Mesodermal cell (in vitro differentiated cells): ENCODE data around the gene TNIK.

Experiments used
- H3K27ac ChIP-seq: 2 replicates; pipeline ENCODE4 v1.7.0; 2013; ENCODE audit warnings: mild to moderate bottlenecking, low read depth, low read length, moderate library complexity; ENCODE audit not compliant: severe bottlenecking
- H3K36me3 ChIP-seq: 2 replicates; pipeline ENCODE4 v1.7.1; 2013; ENCODE audit warnings: mild to moderate bottlenecking, low read length, moderate library complexity; ENCODE audit not compliant: control insufficient read depth, insufficient read depth
- H3K4me1 ChIP-seq: one replicate; pipeline ENCODE4 v1.7.1; 2013; ENCODE audit warnings: mild to moderate bottlenecking, low read length; ENCODE audit not compliant: insufficient read depth, control insufficient read depth, poor library complexity, severe bottlenecking
- H3K4me3 ChIP-seq: 2 replicates; pipeline ENCODE4 v1.7.0; 2013; ENCODE audit warnings: low read length, control low read depth, mild to moderate bottlenecking; ENCODE audit not compliant: insufficient read depth, poor library complexity, severe bottlenecking; ENCODE audit errors: extremely low read depth
- H3K9me3 ChIP-seq: 2 replicates; pipeline ENCODE4 v1.7.1; 2013; ENCODE audit warnings: mild to moderate bottlenecking, low read length, moderate library complexity; ENCODE audit not compliant: control insufficient read depth
- WGBS, 2 experiments: methylation state at CpG; one replicate each; pipeline ENCODE4 v1.1.5; 2013; ENCODE audit warnings: missing lambda C conversion rate in 2 of 2; ENCODE audit not compliant: insufficient coverage in 2 of 2; 5-methylcytosine and 5-hydroxymethylcytosine counted together

TNIK gene

DNA sequence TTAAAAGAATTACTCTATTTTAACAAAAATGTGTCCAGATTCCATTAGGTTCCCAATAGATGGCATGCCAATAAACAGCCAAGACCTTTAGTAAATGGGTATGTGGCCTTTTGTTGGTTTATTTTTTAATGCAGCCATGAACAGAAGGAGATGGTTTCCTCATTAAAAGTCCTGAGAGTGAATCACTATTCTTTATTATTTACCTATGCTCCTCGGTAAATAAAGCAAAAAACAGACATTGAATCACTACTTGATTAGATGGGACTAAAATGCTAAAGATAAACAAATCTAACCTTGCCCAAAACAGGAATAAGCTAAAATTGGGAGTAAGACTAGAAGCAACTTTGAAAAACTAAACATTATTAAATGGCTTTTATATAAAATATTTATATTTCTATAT is 94.2 kb downstream of the TNIK start:
- H3K27ac ChIP-seq = no peak overlapping the region
- no peaks in the 10 kb centered on the region for H3K36me3 ChIP-seq
- no peak overlapping the region for H3K4me3 ChIP-seq
- no CpG with 5 or more reads among the region's 1 CpG for WGBS, 2 experiments
- peaks cover 8% of the 10 kb centered on the region for H3K4me1 ChIP-seq
- no peaks in the 10 kb centered on the region for H3K9me3 ChIP-seq

DNA sequence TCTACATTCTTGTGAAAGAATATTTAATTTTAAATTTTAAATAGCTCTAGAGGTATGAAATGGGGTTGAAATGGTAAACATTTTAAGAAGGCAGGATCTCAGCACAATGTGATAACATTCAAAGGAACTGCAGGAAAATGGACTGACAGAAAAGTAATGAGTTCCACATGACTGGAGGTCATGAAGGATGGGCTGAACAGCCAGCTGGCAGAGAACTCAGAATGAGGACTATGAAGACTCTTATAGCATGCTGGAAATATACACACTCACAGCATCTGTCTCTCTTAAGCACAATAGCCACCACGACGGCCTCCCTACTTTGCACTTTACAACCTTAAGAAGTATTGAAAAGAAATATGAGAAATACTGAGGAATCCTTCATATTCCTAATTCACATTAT is 94.7 kb downstream of the TNIK start:
- Histone ChIP-seq H3K4me3 (no peak overlapping the region), H3K4me1 (peaks cover 3% of the 10 kb centered on the region), H3K9me3 (no peaks in the 10 kb centered on the region), H3K36me3 (no peaks in the 10 kb centered on the region), H3K27ac (no peak overlapping the region)
- WGBS, 2 experiments = no CpG with 5 or more reads among the region's 2 CpGs

DNA sequence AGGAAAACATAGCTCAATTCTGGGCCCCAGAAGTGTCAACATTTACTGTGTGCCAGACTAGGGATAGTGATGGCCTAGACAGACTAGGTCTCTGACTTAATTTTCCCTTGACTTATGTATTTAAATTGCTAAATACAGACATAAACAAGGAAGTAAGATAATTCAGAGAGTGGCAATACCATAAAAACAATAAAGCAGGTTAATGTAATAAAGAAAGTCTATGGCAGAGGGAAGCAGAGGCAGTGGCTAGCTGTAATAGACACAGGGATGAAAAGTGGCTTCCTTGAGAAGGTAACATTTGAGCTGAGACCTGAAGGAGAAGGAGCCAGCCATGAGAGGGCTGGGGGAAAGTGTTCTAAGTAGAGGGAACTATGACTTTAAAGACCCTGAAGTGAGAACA is 95.7 kb downstream of the TNIK start:
- H3K9me3 ChIP-seq = no peaks in the 10 kb centered on the region
- H3K36me3 ChIP-seq = no peaks in the 10 kb centered on the region
- no peak overlapping the region for H3K27ac ChIP-seq
- no peak overlapping the region for H3K4me3 ChIP-seq
- H3K4me1 ChIP-seq = no peaks in the 10 kb centered on the region

DNA sequence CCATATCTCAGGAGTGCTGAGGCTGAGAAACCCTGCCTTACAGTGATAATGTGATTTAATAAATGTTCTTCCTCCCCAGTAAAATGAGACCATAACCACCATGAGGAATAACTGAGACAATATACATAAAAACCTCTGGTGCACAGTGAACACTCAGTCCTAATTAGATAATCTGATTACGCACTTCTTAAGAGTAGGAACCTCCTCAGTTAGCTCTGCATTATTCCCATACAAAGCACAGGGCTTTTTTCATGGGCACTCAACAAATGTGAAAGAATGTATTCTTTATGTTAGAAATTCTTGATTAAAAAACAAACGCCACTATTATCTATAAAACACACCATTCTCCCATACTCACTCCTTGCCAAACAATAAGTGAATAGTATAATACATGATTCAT is 97.0 kb downstream of the TNIK start:
- no peak overlapping the region for H3K27ac ChIP-seq
- H3K36me3 ChIP-seq = no peaks in the 10 kb centered on the region
- no peaks in the 10 kb centered on the region for H3K9me3 ChIP-seq
- WGBS, 2 experiments = no CpG with 5 or more reads among the region's 2 CpGs
- no peak overlapping the region for H3K4me3 ChIP-seq
- H3K4me1 ChIP-seq = no peaks in the 10 kb centered on the region

DNA sequence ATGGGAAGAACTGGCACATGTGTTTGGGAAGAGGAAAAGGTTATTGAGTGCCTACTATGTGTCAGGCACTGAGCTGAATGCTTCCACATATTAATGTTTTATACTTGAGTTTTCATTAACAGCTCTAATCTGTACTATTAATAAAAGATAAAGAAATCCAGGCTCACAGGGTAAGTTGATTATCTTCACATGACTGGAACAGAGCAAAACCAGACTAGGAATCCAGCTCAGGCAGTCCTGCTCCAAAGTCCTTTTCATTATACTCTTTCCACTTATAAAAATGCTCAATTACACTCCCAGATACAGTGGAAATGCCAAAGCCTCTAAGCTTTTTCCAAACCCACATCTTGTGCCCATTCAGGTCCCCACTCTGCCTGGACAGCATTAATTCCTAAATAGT is 97.6 kb downstream of the TNIK start:
- no peaks in the 10 kb centered on the region for H3K9me3 ChIP-seq
- H3K4me3 ChIP-seq = no peak overlapping the region
- no peaks in the 10 kb centered on the region for H3K36me3 ChIP-seq
- no peak overlapping the region for H3K27ac ChIP-seq
- no peaks in the 10 kb centered on the region for H3K4me1 ChIP-seq

DNA sequence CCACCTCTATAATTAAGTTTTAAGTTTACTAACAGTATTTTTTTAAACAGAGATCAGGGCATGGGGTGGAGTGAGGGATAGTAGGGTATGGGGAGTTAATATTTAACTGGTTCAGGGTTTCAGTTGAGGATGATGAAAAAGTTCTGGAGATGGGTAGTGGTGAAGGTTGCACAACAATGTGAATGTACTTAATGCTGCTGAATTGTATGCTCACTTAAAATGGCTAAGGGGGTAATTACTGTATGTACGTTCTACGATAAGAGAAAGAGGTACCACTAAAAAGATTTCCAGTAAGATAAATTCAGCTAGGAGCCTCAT is 101.4 kb downstream of the TNIK start:
- Histone ChIP-seq H3K9me3 (no peaks in the 10 kb centered on the region), H3K27ac (no peak overlapping the region), H3K4me1 (peaks cover 13% of the 10 kb centered on the region), H3K4me3 (no peak overlapping the region), H3K36me3 (no peaks in the 10 kb centered on the region)
- 100% methylated on average over 1 to 2 of the region's 2 CpGs for WGBS, 2 experiments

DNA sequence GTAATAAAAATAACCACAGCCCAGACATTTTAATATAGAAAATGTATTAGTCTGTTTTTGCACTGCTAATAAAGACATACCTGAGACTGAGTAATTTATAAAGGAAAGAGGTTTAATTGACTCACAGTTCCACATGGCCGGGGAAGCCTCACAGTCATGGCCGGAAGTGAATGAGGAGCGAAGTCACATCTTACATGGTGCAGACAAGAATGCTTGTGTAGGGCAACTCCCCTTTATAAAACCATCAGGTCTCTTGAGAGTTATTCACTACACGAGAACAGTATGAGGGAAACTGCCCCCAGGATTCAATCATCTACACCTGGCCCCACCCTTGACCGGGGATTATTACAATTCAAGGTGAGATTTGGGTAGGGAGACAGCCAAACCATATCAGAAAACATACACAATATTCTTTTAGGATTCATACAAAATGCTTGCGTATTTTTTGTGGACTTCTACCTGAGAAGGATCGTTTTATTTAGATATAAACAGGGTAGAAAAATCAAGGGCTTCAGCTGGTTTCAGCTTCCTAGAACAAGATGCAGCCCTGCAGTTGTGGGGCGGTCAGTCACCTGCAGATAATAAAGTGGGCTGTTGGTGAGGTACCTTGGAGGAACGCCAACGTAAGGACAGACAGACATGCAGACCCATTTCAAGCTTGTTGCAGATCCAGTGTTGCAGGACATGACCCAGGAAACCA is 101.9 kb downstream of the TNIK start:
- WGBS, 2 experiments = 95 to 100% methylated on average over 4 to 6 of the region's 10 CpGs
- Histone ChIP-seq H3K27ac (no peak overlapping the region), H3K4me1 (peaks cover 14% of the 10 kb centered on the region), H3K9me3 (no peaks in the 10 kb centered on the region), H3K36me3 (no peaks in the 10 kb centered on the region), H3K4me3 (no peak overlapping the region)

DNA sequence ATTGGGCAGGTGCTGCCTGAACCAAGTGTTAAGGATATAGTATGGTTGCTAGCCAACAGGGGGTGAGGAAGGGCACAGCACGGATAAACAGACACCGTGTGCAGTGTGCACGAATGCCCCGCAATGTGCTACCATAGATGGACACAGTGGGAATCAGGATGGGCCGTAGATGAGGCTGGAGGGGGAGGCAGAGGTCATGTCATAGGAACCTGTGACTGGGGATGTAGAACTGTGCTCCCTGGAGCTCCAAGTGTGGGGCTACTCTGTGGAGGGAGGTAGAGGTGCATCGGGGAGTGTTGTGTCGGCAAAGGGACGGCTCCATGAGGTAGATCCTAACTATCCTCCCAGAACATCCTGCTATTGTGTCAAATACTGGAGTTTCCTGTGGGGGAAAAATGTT is 102.5 kb downstream of the TNIK start:
- Histone ChIP-seq H3K36me3 (no peaks in the 10 kb centered on the region), H3K27ac (no peak overlapping the region), H3K9me3 (no peaks in the 10 kb centered on the region), H3K4me3 (no peak overlapping the region), H3K4me1 (peaks cover 16% of the 10 kb centered on the region)
- 88 to 96% methylated on average over 5 of the region's 8 CpGs for whole genome bisulfite sequencing, 2 experiments

DNA sequence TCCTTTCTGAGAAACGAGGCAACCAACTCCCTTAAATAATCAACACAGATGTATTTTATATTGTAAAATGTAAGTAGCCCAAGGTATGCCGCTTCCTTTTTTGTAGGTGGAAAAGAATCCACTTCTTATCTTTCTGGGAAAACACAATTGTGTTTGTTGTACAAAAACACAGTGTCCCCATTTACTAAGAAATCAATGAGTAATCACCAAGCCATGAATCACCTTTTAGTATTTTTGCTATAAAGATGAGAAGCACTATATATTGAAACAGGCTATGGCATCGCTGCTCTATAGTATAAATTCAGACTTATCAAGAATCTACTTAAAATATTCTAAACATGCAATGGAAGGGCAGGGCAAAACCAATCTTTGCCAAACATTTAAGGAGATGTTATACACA is 104.0 kb downstream of the TNIK start:
- Histone ChIP-seq H3K27ac (no peak overlapping the region), H3K36me3 (no peaks in the 10 kb centered on the region), H3K9me3 (no peaks in the 10 kb centered on the region), H3K4me1 (peaks cover 22% of the 10 kb centered on the region), H3K4me3 (no peak overlapping the region)
- WGBS, 2 experiments = no CpG with 5 or more reads among the region's 3 CpGs

DNA sequence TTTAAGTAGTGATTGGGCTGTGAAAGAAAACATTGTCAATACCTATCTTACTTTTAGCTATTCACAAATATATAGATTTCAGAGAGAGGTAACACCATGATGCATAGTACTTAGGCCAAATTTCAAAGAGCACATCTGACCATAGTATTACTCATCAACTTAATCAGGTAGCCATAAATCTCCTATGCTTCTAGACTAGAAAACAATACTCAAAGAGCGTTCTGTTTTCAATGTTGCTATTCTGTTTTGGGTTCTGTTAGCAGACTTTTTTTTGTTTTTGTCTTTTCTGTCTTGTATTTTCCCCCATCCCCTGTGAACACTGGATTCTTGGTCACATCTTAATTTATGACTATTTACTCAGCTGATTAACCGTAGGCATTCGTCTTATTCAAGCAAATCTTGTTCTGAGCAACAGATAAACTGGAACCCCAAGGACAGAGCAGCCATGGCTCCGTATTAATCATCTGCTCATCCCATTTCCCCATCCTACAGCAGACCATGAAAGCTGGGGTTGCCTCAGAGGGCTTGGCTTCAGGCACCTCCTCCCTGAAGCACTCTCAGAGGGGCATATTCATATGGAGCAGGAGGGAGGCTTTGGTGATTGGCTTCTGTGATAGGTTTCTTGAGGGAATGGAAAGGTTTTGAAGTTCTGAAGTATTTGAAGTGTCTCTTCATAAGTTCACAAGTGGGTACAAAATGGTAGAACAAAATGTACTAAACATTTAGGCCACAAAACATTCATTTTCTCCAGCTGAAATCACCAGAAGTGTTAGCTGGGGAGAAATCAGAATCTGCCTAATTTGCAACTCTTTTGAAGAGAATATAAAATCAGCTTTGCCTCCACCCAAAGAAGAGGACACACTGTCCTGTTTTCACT is 105.3 kb downstream of the TNIK start:
- no peak overlapping the region for H3K27ac ChIP-seq
- H3K9me3 ChIP-seq = no peaks in the 10 kb centered on the region
- H3K36me3 ChIP-seq = no peaks in the 10 kb centered on the region
- H3K4me3 ChIP-seq = no peak overlapping the region
- peaks cover 22% of the 10 kb centered on the region for H3K4me1 ChIP-seq
- WGBS, 2 experiments = 86 to 100% methylated on average over 1 to 2 of the region's 4 CpGs

DNA sequence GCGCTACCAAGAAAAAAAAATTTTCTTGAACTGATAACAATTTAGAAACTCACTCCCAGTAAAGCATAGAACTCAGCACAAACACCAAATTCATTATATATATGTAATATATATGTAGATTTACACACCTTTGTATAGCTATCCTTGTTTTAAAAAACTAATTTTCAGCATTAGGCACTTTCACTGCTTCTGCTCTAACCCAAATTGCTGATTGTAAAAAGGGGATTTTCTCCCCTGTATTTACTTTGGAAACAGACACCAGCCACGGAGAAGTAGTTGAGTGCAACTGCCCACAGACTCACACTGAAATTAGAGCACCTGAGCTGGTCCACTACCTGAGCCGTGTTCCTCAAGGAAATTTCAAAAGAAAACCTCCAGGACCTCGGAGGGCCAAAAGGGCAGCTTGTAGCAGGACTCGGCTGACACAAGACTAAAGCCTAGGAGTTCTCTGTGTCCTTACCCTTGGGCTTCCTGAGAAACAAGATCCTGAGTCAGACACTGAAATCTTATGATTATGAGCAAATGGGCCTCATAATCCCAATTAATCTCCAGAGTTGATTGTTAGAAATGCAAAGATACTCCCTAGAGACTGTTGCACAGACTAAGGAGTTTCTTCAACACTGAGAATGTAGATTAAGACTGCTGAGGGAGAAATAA is 106.0 kb downstream of the TNIK start:
- Histone ChIP-seq H3K36me3 (no peaks in the 10 kb centered on the region), H3K9me3 (no peaks in the 10 kb centered on the region), H3K27ac (no peak overlapping the region), H3K4me1 (peaks cover 28% of the 10 kb centered on the region), H3K4me3 (no peak overlapping the region)
- WGBS, 2 experiments = 84 to 90% methylated on average over 3 to 5 of the region's 5 CpGs
